Stomach (tissue), 9 donors: ENCODE measurements around the gene TRIM66. TPM values are rescaled to one million over a fixed set of nuclear protein-coding genes. Genes with fewer than 3 reads are reported as not detected.

ENCODE experiments used
- DNase-seq, 2 donors: peaks; one replicate each; pipeline versions ENCODE4 v3.0.0 to v3.0.0-alpha.2; 2013 to 2019
- H3K27ac ChIP-seq, 5 donors: fragments of 200-600 bp in 4 of 5; sonication (generic) in 4 of 5; one replicate each; pipeline ENCODE4 v1.5.1; 2013 to 2019; ENCODE audit warnings: mild to moderate bottlenecking in 1 of 5, moderate library complexity in 1 of 5
- H3K27me3 ChIP-seq, 3 donors: fragments of 200-600 bp; sonication (generic); one replicate each; pipeline ENCODE4 v1.5.1; 2017 to 2019; ENCODE audit warnings: mixed run types in 1 of 3
- H3K36me3 ChIP-seq, 4 donors: fragments of 200-600 bp; sonication (generic); 1 replicate in 3 of 4; 2 replicates in 1 of 4; pipeline ENCODE4 v1.5.1; 2016 to 2019
- H3K4me1 ChIP-seq, 4 donors: fragments of 200-600 bp; sonication (generic); one replicate each; pipeline ENCODE4 v1.5.1; 2016 to 2019
- H3K4me3 ChIP-seq, 4 donors: fragments of 200-600 bp; sonication (generic) in 3 of 4; one replicate each; pipeline ENCODE4 v1.5.1; 2016 to 2019; ENCODE audit warnings: mild to moderate bottlenecking in 1 of 4
- H3K9me3 ChIP-seq, 4 donors: fragments of 200-600 bp; sonication (generic); one replicate each; pipeline ENCODE4 v1.5.1; 2016 to 2019
- EP300 ChIP-seq: sonication (generic); formaldehyde crosslinking; IDR thresholded peaks from one replicate; pipeline ENCODE4 v1.6.1; 2017; ENCODE audit warnings: antibody characterized with exemption
- POLR2A ChIP-seq, 4 donors: fragments of 450-650 bp; IDR thresholded peaks; one replicate each; pipeline ENCODE4 v1.6.1; 2016; ENCODE audit warnings: antibody characterized with exemption in 4 of 4, control low read depth in 2 of 4, mild to moderate bottlenecking in 1 of 4, moderate library complexity in 1 of 4
- POLR2AphosphoS5 ChIP-seq, 3 donors: sonication (generic); formaldehyde crosslinking; IDR thresholded peaks; one replicate each; pipeline ENCODE4 v1.6.1; 2016; ENCODE audit warnings: antibody characterized with exemption in 3 of 3
- WGBS, 5 donors: extraction: QIAGEN DNeasy Blood & Tissue Kit in 3 of 5; methylation state at CpG; one replicate each; pipeline versions ENCODE4 v1.1.5 to v1.1.7; 2013 to 2018; 5-methylcytosine and 5-hydroxymethylcytosine counted together
- intact Hi-C: fragments of 100-400 bp; cut with DNase I; formaldehyde crosslinking; loops from one replicate; pipeline ENCODE4 v1.15.1; 2023; ENCODE audit warnings: low total_unique reads
- polyA plus RNA-seq, 3 donors: library from polyadenylated mRNA; stranded (reverse); fragments of 200-250 nt; gene quantifications; one replicate each; pipeline ENCODE4 v1.2.3, GENCODE V29; 2013
- total RNA-seq, 5 donors: library from RNA; depleted of rRNA; stranded (reverse); fragments of >200 nt; gene quantifications; one replicate each; pipeline versions ENCODE4 v1.1.0 to v1.2.3, GENCODE V29; 2014 to 2016
- TF ChIP-seq, protein P1 (sequence below), 7 experiments: fragments of 450-650 bp in 4 of 7; fragments of 200-600 bp in 3 of 7; sonication (generic) in 3 of 7; IDR thresholded peaks; one replicate each; pipeline ENCODE4 v1.5.1; 2016 to 2019; ENCODE audit warnings: antibody characterized with exemption in 7 of 7, control low read depth in 2 of 7, mild to moderate bottlenecking in 1 of 7
- donor health status: healthy with polysubstance abuse.
- donor health status: Bipolar disorder and iron deficiency.
- donor health status: healthy.

TRIM66 gene
- total and polyA plus RNA-seq, 8 donors, result 0.76 to 8.7 (median 3.4) TPM

DNA sequence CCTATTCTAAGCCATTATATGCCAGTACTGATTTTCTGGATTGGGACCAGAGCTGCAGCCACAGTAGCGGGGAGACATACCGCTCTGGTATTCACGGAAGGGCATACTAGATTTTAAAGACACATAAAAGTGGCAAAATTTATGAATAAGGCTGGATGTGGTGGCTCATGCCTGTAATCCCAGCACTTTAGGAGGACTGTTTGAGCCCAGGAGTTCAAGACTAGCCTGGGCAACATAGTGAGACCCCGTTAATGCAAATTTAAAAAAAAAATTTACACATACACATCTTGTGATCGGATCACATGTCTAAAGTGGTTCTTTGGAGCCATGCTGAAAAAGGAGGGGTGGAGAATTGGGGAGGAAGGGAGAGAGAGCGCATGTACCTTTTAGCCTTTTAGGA is 9.1 kb upstream of the TRIM66 start:
- no peaks in the 10 kb centered on the region for H3K27me3 ChIP-seq
- H3K9me3 ChIP-seq, result no peaks in the 10 kb centered on the region
- no peak overlapping the region for H3K4me3 ChIP-seq
- intact Hi-C loops, result loop anchor here (10.0 kb wide), 1 partner anchor 123 kb away; a partner anchor contains a TSS
- 87 to 97% (median 94%) methylated on average over 6 of the region's 6 CpGs for WGBS, 5 donors
- H3K27ac ChIP-seq, result peak overlapping the region in 1 of 5 donors; percentile 2
- H3K36me3 ChIP-seq, result peaks cover 49 to 72% (median 65%) of the 10 kb centered on the region in 4 donors
- no peak for DNase-seq
- no peak for TF ChIP-seq POLR2A (IDR thresholded peaks at IDR 0.05)
- TF ChIP-seq EP300, result no peak
- no peak for TF ChIP-seq POLR2AphosphoS5 (IDR thresholded peaks at IDR 0.05)
- TF ChIP-seq, protein P1, sequence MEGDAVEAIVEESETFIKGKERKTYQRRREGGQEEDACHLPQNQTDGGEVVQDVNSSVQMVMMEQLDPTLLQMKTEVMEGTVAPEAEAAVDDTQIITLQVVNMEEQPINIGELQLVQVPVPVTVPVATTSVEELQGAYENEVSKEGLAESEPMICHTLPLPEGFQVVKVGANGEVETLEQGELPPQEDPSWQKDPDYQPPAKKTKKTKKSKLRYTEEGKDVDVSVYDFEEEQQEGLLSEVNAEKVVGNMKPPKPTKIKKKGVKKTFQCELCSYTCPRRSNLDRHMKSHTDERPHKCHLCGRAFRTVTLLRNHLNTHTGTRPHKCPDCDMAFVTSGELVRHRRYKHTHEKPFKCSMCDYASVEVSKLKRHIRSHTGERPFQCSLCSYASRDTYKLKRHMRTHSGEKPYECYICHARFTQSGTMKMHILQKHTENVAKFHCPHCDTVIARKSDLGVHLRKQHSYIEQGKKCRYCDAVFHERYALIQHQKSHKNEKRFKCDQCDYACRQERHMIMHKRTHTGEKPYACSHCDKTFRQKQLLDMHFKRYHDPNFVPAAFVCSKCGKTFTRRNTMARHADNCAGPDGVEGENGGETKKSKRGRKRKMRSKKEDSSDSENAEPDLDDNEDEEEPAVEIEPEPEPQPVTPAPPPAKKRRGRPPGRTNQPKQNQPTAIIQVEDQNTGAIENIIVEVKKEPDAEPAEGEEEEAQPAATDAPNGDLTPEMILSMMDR (IDR thresholded peaks at IDR 0.05), result no peak
- H3K4me1 ChIP-seq, result peaks cover 14 to 46% (median 24%) of the 10 kb centered on the region in 4 donors

DNA sequence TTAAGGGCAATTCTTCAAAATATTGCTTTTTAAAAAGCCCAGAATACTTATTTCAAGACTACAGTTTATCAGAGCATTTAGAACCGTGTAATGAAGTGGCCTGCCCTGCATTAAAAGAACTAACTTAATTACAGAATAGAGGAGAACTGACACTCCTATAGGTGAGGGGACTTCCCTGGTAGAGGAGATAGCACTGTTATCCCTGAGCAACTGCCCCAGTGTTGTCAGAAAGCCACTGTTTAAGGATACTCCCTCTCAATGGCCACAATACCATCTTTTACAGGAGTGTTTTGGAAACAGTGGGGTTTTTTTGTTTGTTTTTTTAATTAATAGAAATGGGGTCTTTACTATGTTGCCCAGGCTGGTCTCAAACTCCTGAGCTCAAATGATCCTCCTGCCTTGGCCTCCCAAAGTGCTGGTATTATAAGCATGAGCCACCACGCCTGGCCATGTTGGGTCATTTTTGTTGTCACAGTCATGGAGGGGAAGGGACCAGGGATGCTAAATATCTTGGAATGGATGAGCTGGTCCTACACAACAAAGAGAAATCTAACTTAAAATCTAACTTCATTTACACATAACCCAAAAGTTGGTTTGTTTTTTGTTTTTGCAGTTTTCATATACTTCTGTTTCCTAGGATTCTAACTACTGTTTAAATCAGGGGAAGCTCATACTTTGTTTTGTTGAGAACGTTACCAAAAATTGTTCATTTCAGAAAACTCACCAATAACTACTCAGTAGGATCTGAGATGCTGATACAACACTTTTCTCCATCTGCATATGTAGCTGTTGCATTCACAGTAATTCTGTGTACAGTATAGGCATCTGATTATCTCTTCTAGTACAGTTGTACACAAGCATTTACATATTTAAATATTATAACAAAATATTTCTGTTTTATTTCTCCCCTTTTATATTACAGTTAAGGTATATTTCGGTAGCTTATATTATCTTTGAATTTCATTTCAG is 8.2 kb upstream of the TRIM66 start:
- WGBS, 5 donors, result 82 to 91% (median 85%) methylated on average over 4 of the region's 4 CpGs
- Histone ChIP-seq H3K36me3 (peaks cover 49 to 72% (median 65%) of the 10 kb centered on the region in 4 donors), H3K4me1 (peaks cover 14 to 46% (median 28%) of the 10 kb centered on the region in 4 donors), H3K9me3 (no peaks in the 10 kb centered on the region), H3K27ac (no peak overlapping the region), H3K4me3 (no peak overlapping the region), H3K27me3 (no peaks in the 10 kb centered on the region)
- TF ChIP-seq EP300 (no peak), POLR2AphosphoS5 (IDR thresholded peaks at IDR 0.05) (no peak), POLR2A (IDR thresholded peaks at IDR 0.05) (no peak)
- TF ChIP-seq, protein P1 (IDR thresholded peaks at IDR 0.05), result no peak
- intact Hi-C loops, result loop anchor here (10.0 kb wide), 1 partner anchor 124 kb away; a partner anchor contains a TSS
- no peak for DNase-seq

GRCh38 chr11:8689726-8690255 is 7.3 kb upstream of the TRIM66 start:
- WGBS, 5 donors, result 80 to 90% (median 88%) methylated on average over 8 of the region's 8 CpGs
- peaks cover 15 to 52% (median 35%) of the 10 kb centered on the region in 4 donors for H3K4me1 ChIP-seq
- intact Hi-C loops, result loop anchor here (10.0 kb wide), 2 partner anchors 125 to 275 kb away; partner anchors contain the start of gene TMEM9B
- H3K4me3 ChIP-seq, result no peak overlapping the region
- H3K27ac ChIP-seq, result peak overlapping the region in 3 of 5 donors; percentile 85 to 90 (median 88)
- no peaks in the 10 kb centered on the region for H3K9me3 ChIP-seq
- peaks cover 49 to 72% (median 65%) of the 10 kb centered on the region in 4 donors for H3K36me3 ChIP-seq
- TF ChIP-seq, protein P1 (IDR thresholded peaks at IDR 0.05), result no peak
- TF ChIP-seq EP300 (no peak), POLR2A (IDR thresholded peaks at IDR 0.05) (no peak), POLR2AphosphoS5 (IDR thresholded peaks at IDR 0.05) (no peak)
- no peak for DNase-seq
- H3K27me3 ChIP-seq, result no peaks in the 10 kb centered on the region
